ENCODE data around the gene ADARB2. TPM values are rescaled to one million over a fixed set of nuclear protein-coding genes. Genes with fewer than 3 reads are reported as not detected.

ADARB2 gene
- total RNA-seq, 4 donors from 2014 or later, result 0.32 to 1.6 (median 0.80) TPM

DNA sequence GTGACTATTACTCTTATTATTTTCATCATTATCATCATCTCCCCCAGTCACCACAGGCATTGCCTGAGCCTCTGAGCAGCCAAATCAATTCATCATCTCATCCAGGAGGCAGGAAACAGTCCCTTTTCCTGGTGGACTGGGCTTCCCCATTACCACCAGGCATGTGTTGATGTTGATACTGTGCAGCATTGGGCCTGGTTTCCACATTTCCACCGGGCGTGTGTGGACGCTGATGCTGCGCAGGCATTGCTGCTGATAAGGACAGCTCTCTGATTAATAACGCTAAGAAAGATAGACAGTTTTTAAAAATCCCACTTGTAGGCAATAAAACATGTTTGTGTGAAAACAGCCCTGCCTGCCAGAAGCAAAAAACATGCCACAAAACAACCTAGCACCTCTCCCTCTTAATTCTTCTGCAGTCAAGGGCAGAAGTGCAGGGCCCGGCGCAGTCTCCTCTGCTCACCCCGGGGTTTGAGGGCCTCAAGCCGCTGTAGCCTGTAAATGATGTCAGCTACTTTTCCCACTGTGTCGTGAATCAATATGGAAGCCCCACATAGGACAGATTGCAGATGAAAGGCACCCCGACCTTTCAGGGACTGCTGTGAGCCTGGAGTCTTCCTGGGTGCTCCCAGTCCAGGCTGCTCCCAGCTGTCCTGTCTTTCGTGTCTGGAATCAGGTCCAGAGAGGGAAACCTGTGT, 465.1 kb downstream of the ADARB2 start:
- no peak for TF ChIP-seq POLR2AphosphoS5 (IDR thresholded peaks at IDR 0.05)
- TF ChIP-seq EP300 (IDR thresholded peaks at IDR 0.05), result no peak
- no peak for TF ChIP-seq POLR2A (IDR thresholded peaks at IDR 0.05)
- TF ChIP-seq, protein P1, sequence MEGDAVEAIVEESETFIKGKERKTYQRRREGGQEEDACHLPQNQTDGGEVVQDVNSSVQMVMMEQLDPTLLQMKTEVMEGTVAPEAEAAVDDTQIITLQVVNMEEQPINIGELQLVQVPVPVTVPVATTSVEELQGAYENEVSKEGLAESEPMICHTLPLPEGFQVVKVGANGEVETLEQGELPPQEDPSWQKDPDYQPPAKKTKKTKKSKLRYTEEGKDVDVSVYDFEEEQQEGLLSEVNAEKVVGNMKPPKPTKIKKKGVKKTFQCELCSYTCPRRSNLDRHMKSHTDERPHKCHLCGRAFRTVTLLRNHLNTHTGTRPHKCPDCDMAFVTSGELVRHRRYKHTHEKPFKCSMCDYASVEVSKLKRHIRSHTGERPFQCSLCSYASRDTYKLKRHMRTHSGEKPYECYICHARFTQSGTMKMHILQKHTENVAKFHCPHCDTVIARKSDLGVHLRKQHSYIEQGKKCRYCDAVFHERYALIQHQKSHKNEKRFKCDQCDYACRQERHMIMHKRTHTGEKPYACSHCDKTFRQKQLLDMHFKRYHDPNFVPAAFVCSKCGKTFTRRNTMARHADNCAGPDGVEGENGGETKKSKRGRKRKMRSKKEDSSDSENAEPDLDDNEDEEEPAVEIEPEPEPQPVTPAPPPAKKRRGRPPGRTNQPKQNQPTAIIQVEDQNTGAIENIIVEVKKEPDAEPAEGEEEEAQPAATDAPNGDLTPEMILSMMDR (IDR thresholded peaks at IDR 0.05), result no peak
- Histone ChIP-seq H3K4me1 (no peaks in the 10 kb centered on the region), H3K36me3 (no peaks in the 10 kb centered on the region), H3K27me3 (no peaks in the 10 kb centered on the region), H3K27ac (no peak overlapping the region), H3K9me3 (no peaks in the 10 kb centered on the region), H3K4me3 (no peak overlapping the region)
- DNase-seq (ENCODE audit: low spot score in 2 of 2), result no peak
- 80% methylated on average over 9 of the region's 12 CpGs for WGBS

DNA sequence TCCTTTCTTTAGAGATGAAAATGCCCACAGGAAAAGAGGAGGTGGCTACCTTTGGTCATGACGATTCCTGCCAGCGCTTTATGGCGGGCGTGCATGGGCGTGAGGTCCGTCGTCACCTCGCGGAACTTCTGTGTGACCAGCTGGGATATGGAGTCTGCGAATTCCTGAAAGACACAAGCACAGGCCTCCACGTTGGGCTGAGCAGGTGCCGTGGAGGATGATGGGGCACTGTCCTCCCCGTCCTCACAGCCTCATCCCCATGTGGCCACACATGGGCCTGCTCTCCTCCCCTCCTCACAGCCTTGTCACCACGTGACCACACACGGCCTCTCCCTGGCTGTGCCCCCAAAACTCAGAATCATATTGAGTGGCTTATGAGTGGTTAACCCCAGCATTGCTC, 466.4 kb downstream of the ADARB2 start:
- DNase-seq (ENCODE audit: low spot score in 2 of 2), result no peak
- WGBS, result 88% methylated on average over 15 of the region's 15 CpGs
- TF ChIP-seq POLR2AphosphoS5 (IDR thresholded peaks at IDR 0.05), result no peak
- TF ChIP-seq EP300 (IDR thresholded peaks at IDR 0.05), result no peak
- no peak for TF ChIP-seq POLR2A (IDR thresholded peaks at IDR 0.05)
- TF ChIP-seq, protein P1 (IDR thresholded peaks at IDR 0.05), result no peak
- H3K9me3 ChIP-seq, result no peaks in the 10 kb centered on the region
- no peaks in the 10 kb centered on the region for H3K27me3 ChIP-seq
- no peaks in the 10 kb centered on the region for H3K4me1 ChIP-seq
- no peaks in the 10 kb centered on the region for H3K36me3 ChIP-seq
- no peak overlapping the region for H3K4me3 ChIP-seq
- no peak overlapping the region for H3K27ac ChIP-seq

DNA sequence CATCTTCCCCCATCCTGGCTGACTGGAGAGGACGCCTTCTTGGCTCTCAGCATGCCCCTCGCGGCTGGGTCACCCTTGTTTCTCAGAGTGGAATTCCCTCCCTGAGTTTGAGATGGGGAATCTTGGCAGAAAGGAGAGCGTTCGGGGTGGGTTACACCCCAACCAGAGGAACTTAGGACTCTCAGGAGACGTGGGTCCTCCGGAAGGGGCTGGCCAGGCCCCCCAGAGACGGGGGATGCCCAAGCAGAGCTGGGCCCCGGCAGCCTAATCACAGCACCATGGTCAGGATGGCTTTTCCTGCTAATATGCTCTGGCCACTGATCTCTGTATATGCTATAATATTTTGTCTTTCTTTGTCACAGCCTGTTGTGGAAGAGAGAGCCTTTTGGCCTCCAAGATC, 466.8 kb downstream of the ADARB2 start:
- H3K9me3 ChIP-seq, result no peaks in the 10 kb centered on the region
- no peak overlapping the region for H3K27ac ChIP-seq
- no peaks in the 10 kb centered on the region for H3K4me1 ChIP-seq
- no peak for DNase-seq (ENCODE audit: low spot score in 2 of 2)
- H3K27me3 ChIP-seq, result no peaks in the 10 kb centered on the region
- no peaks in the 10 kb centered on the region for H3K36me3 ChIP-seq
- WGBS, result 92% methylated on average over 4 of the region's 9 CpGs
- no peak for TF ChIP-seq POLR2A (IDR thresholded peaks at IDR 0.05)
- no peak for TF ChIP-seq EP300 (IDR thresholded peaks at IDR 0.05)
- TF ChIP-seq POLR2AphosphoS5 (IDR thresholded peaks at IDR 0.05), result no peak
- TF ChIP-seq, protein P1 (IDR thresholded peaks at IDR 0.05), result no peak
- H3K4me3 ChIP-seq, result no peak overlapping the region

DNA sequence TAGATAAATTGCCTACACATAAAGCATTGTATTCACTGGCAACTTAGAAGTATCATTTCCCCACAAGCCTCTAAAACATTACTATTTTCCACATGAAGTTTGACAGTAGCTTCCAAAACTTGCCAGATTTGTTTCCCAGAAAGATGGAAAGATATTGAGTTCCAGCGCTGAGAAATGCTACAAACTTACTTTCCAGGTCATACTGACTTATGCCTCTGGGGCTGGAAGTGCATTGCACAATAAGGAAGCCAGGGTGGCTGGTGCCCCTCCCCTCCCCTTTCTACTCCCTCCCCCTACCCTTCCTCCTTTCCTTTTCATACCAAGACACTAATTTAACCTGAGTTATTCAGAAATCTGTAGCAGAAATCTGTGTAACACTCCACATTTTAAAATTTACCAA, 468.5 kb downstream of the ADARB2 start:
- no peak overlapping the region for H3K27ac ChIP-seq
- H3K9me3 ChIP-seq, result no peaks in the 10 kb centered on the region
- no peaks in the 10 kb centered on the region for H3K36me3 ChIP-seq
- no peaks in the 10 kb centered on the region for H3K27me3 ChIP-seq
- no peak for DNase-seq (ENCODE audit: low spot score in 2 of 2)
- H3K4me3 ChIP-seq, result no peak overlapping the region
- no peak for TF ChIP-seq POLR2AphosphoS5 (IDR thresholded peaks at IDR 0.05)
- TF ChIP-seq, protein P1 (IDR thresholded peaks at IDR 0.05), result no peak
- no peak for TF ChIP-seq EP300 (IDR thresholded peaks at IDR 0.05)
- no peak for TF ChIP-seq POLR2A (IDR thresholded peaks at IDR 0.05)
- 13% methylated on average over 1 of the region's 1 CpG for WGBS
- H3K4me1 ChIP-seq, result no peaks in the 10 kb centered on the region

DNA sequence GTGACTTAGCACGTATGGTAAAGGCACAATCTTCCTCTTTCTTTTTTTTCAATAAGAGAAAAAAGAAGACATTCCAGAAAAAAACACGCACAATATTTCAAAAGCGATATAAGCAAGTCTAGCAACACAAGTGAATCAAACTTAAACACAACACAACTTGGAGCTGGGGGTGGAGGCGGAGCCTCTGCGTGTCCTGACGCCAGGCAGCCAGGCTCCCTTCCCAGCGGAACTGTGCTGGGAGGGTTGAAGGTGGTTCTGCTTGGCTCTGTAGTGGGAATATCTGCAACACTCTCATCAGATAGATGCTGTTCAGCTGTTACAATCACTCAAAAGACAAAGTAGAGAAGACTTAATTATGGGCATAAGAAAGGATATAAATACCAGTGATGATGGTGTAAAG, 469.8 kb downstream of the ADARB2 start:
- DNase-seq (ENCODE audit: low spot score in 2 of 2), result no peak
- no peaks in the 10 kb centered on the region for H3K4me1 ChIP-seq
- H3K9me3 ChIP-seq, result no peaks in the 10 kb centered on the region
- no peak overlapping the region for H3K4me3 ChIP-seq
- H3K36me3 ChIP-seq, result no peaks in the 10 kb centered on the region
- H3K27me3 ChIP-seq, result no peaks in the 10 kb centered on the region
- WGBS, result 60% methylated on average over 7 of the region's 7 CpGs
- TF ChIP-seq POLR2A (IDR thresholded peaks at IDR 0.05) (no peak), EP300 (IDR thresholded peaks at IDR 0.05) (no peak), POLR2AphosphoS5 (IDR thresholded peaks at IDR 0.05) (no peak)
- TF ChIP-seq, protein P1 (IDR thresholded peaks at IDR 0.05), result no peak
- no peak overlapping the region for H3K27ac ChIP-seq

All from suprapubic skin (tissue), 4 donors.